Measurements from ENCODE around the gene KCNMB2.

KCNMB2 gene

GRCh38 chr3:178669758-178670157 is 133.5 kb downstream of the KCNMB2 start:
- Histone ChIP-seq H3K27ac (ENCODE audit: low read length) (no peak overlapping the region), H3K4me2 (ENCODE audit: insufficient read depth, low read length) (no peak overlapping the region), H4K20me1 (ENCODE audit: insufficient read depth, low read length) (no peaks in the 10 kb centered on the region), H3K4me3 (ENCODE audit: low read depth in 1 of 2, low read length in 2 of 2) (no peak overlapping the region), H3K9me3 (ENCODE audit: insufficient read depth, low read length, severe bottlenecking) (no peaks in the 10 kb centered on the region), H3K27me3 (ENCODE audit: insufficient read depth, low read length, poor library complexity) (no peaks in the 10 kb centered on the region), H3K9ac (ENCODE audit: low read depth, low read length) (no peak overlapping the region), H3K4me1 (ENCODE audit: insufficient read depth, low read length) (0 out of 2 replicates have a peak, but pooled peaks cover 3% of the 10 kb centered on the region), H3K79me2 (ENCODE audit: insufficient read depth, low read length) (no peaks in the 10 kb centered on the region), H3K36me3 (ENCODE audit: insufficient read depth, low read length) (no peaks in the 10 kb centered on the region), H2AFZ (ENCODE audit: low read depth, low read length) (no peak overlapping the region)
- peak; percentile 72 for ATAC-seq (ENCODE audit: insufficient read depth, low read depth)
- peak; percentile 4 for DNase-seq
- TF ChIP-seq EZH2 (IDR thresholded peaks at IDR 0.05; ENCODE audit: borderline replicate concordance, low read depth, low read length, severe bottlenecking) (no peak), CTCF (IDR thresholded peaks at IDR 0.05; ENCODE audit: borderline replicate concordance, extremely low read depth, low read length, poor library complexity, severe bottlenecking) (no peak)

- Histone ChIP-seq H3K4me1 (ENCODE audit: insufficient read depth, low read length) (0 out of 2 replicates have a peak, but pooled peaks cover 3% of the 10 kb centered on the region), H3K4me2 (ENCODE audit: insufficient read depth, low read length) (no peak overlapping the region), H3K9me3 (ENCODE audit: insufficient read depth, low read length, severe bottlenecking) (no peaks in the 10 kb centered on the region), H3K27ac (ENCODE audit: low read length) (no peak overlapping the region), H3K79me2 (ENCODE audit: insufficient read depth, low read length) (no peaks in the 10 kb centered on the region), H3K4me3 (ENCODE audit: low read depth in 1 of 2, low read length in 2 of 2) (no peak overlapping the region), H3K36me3 (ENCODE audit: insufficient read depth, low read length) (no peaks in the 10 kb centered on the region), H4K20me1 (ENCODE audit: insufficient read depth, low read length) (no peaks in the 10 kb centered on the region), H2AFZ (ENCODE audit: low read depth, low read length) (no peak overlapping the region), H3K27me3 (ENCODE audit: insufficient read depth, low read length, poor library complexity) (no peaks in the 10 kb centered on the region), H3K9ac (ENCODE audit: low read depth, low read length) (no peak overlapping the region)
- TF ChIP-seq CTCF (IDR thresholded peaks at IDR 0.05; ENCODE audit: borderline replicate concordance, extremely low read depth, low read length, poor library complexity, severe bottlenecking) (no peak), EZH2 (IDR thresholded peaks at IDR 0.05; ENCODE audit: borderline replicate concordance, low read depth, low read length, severe bottlenecking) (no peak)
- DNase-seq (no peak), ATAC-seq (ENCODE audit: insufficient read depth, low read depth) (no peak)
These were observed 135.1 kb downstream of the KCNMB2 start for GRCh38 chr3:178671377-178671776.

- Histone ChIP-seq H3K4me3 (ENCODE audit: low read depth in 1 of 2, low read length in 2 of 2) (no peak overlapping the region), H2AFZ (ENCODE audit: low read depth, low read length) (no peak overlapping the region), H3K9ac (ENCODE audit: low read depth, low read length) (no peak overlapping the region), H3K36me3 (ENCODE audit: insufficient read depth, low read length) (no peaks in the 10 kb centered on the region), H4K20me1 (ENCODE audit: insufficient read depth, low read length) (no peaks in the 10 kb centered on the region), H3K4me1 (ENCODE audit: insufficient read depth, low read length) (0 out of 2 replicates have a peak, but pooled peaks cover 3% of the 10 kb centered on the region), H3K27ac (ENCODE audit: low read length) (no peak overlapping the region), H3K4me2 (ENCODE audit: insufficient read depth, low read length) (no peak overlapping the region), H3K79me2 (ENCODE audit: insufficient read depth, low read length) (no peaks in the 10 kb centered on the region), H3K9me3 (ENCODE audit: insufficient read depth, low read length, severe bottlenecking) (no peaks in the 10 kb centered on the region), H3K27me3 (ENCODE audit: insufficient read depth, low read length, poor library complexity) (no peaks in the 10 kb centered on the region)
- DNase-seq (no peak), ATAC-seq (ENCODE audit: insufficient read depth, low read depth) (no peak)
- no peak for TF ChIP-seq EZH2 (IDR thresholded peaks at IDR 0.05; ENCODE audit: borderline replicate concordance, low read depth, low read length, severe bottlenecking)
- TF ChIP-seq CTCF (IDR thresholded peaks at IDR 0.05; ENCODE audit: borderline replicate concordance, extremely low read depth, low read length, poor library complexity, severe bottlenecking): no peak
These were observed 135.6 kb downstream of the KCNMB2 start for GRCh38 chr3:178671791-178672190.

GRCh38 chr3:178672275-178672674 is 136.0 kb downstream of the KCNMB2 start:
- no peak for ATAC-seq (ENCODE audit: insufficient read depth, low read depth)
- TF ChIP-seq CTCF (IDR thresholded peaks at IDR 0.05; ENCODE audit: borderline replicate concordance, extremely low read depth, low read length, poor library complexity, severe bottlenecking) (no peak), EZH2 (IDR thresholded peaks at IDR 0.05; ENCODE audit: borderline replicate concordance, low read depth, low read length, severe bottlenecking) (no peak)
- H3K9ac ChIP-seq (ENCODE audit: low read depth, low read length): no peak overlapping the region

More at GRCh38 chr3:178672275-178672674, 136.0 kb downstream of the KCNMB2 start:
- 0 out of 2 replicates have a peak, but pooled peaks cover 3% of the 10 kb centered on the region for H3K4me1 ChIP-seq (ENCODE audit: insufficient read depth, low read length)
- no peak overlapping the region for H3K4me2 ChIP-seq (ENCODE audit: insufficient read depth, low read length)
- no peaks in the 10 kb centered on the region for H4K20me1 ChIP-seq (ENCODE audit: insufficient read depth, low read length)
- H2AFZ ChIP-seq (ENCODE audit: low read depth, low read length): no peak overlapping the region
- H3K4me3 ChIP-seq (ENCODE audit: low read depth in 1 of 2, low read length in 2 of 2): no peak overlapping the region
- DNase-seq: no peak
- H3K36me3 ChIP-seq (ENCODE audit: insufficient read depth, low read length): no peaks in the 10 kb centered on the region
- H3K9me3 ChIP-seq (ENCODE audit: insufficient read depth, low read length, severe bottlenecking): no peaks in the 10 kb centered on the region
- no peak overlapping the region for H3K27ac ChIP-seq (ENCODE audit: low read length)
- no peaks in the 10 kb centered on the region for H3K27me3 ChIP-seq (ENCODE audit: insufficient read depth, low read length, poor library complexity)
- no peaks in the 10 kb centered on the region for H3K79me2 ChIP-seq (ENCODE audit: insufficient read depth, low read length)

Measured in DND-41 (cell line).